ENCODE measurements around the gene SUMF2. TPM values are rescaled to one million over a fixed set of nuclear protein-coding genes. Genes with fewer than 3 reads are reported as not detected.

The SUMF2 gene
- total and polyA plus RNA-seq, 2 of the 13 experiments (the other 11 are each of a cell fraction or from before 2014, with no cell fraction given) = 48.9 to 54.4 TPM

GRCh38 chr7:56051339-56052191 is 12.5 kb upstream of the SUMF2 start, which contains the start of the genes CCT6A and PSPH (continued):
- TF ChIP-seq HMGXB3 (CRISPR knock-in tag; IDR thresholded peaks at IDR 0.05; ENCODE audit: borderline replicate concordance) (no peak), ZNF556 (CRISPR knock-in tag; IDR thresholded peaks at IDR 0.05; ENCODE audit: borderline replicate concordance) (no peak; the same call in 1 of the 2 replicates), ZSCAN21 (CRISPR knock-in tag; IDR thresholded peaks at IDR 0.05; ENCODE audit: borderline replicate concordance) (peak; percentile 46; the same call in 1 of the 2 replicates), SRY (CRISPR knock-in tag; IDR thresholded peaks at IDR 0.05) (peak; percentile 74), ZMAT3 (CRISPR knock-in tag; conservative IDR thresholded peaks at IDR 0.05) (peak; percentile 81; the same call in 1 of the 2 replicates), ZFY (CRISPR knock-in tag; IDR thresholded peaks at IDR 0.05) (peak; percentile 88), EHMT2 (IDR thresholded peaks at IDR 0.05; ENCODE audit: borderline replicate concordance, low read depth, low read length) (no peak), HDAC1 (CRISPR knock-in tag; IDR thresholded peaks at IDR 0.05) (peak; percentile 86), NFYB (CRISPR knock-in tag; IDR thresholded peaks at IDR 0.05) (peak; percentile 98), KMT2A (CRISPR knock-in tag; IDR thresholded peaks at IDR 0.05) (peak; percentile 93), ZNF101 (CRISPR knock-in tag; IDR thresholded peaks at IDR 0.05; ENCODE audit: borderline replicate concordance, low read depth) (no peak), MTA1 (CRISPR knock-in tag; IDR thresholded peaks at IDR 0.05; ENCODE audit: borderline replicate concordance) (peak; percentile 18; the same call in 1 of the 2 replicates), ZNF10 (CRISPR knock-in tag; IDR thresholded peaks at IDR 0.05; ENCODE audit: borderline replicate concordance, low read depth) (no peak), SMC3 (IDR thresholded peaks at IDR 0.05; ENCODE audit: low read length) (no peak), ZNF749 (CRISPR knock-in tag; IDR thresholded peaks at IDR 0.05; ENCODE audit: borderline replicate concordance) (peak; percentile 80; the same call in 1 of the 2 replicates), ZNF235 (CRISPR knock-in tag; IDR thresholded peaks at IDR 0.05; ENCODE audit: borderline replicate concordance) (peak; percentile 55; the same call in 1 of the 2 replicates), ZNF691 (CRISPR knock-in tag; IDR thresholded peaks at IDR 0.05; ENCODE audit: borderline replicate concordance, low read depth) (no peak; the same call in 1 of the 2 replicates), ZBTB49 (CRISPR knock-in tag; IDR thresholded peaks at IDR 0.05; ENCODE audit: borderline replicate concordance) (peak; percentile 46; the same call in 1 of the 2 replicates), ZIK1 (CRISPR knock-in tag; IDR thresholded peaks at IDR 0.05; ENCODE audit: borderline replicate concordance, low read depth) (peak; percentile 83), MTF2 (CRISPR knock-in tag; IDR thresholded peaks at IDR 0.05; ENCODE audit: borderline replicate concordance) (no peak), PHF21A (CRISPR knock-in tag; IDR thresholded peaks at IDR 0.05) (peak; percentile 83), NFIC (IDR thresholded peaks at IDR 0.05; ENCODE audit: low read length) (no peak)

Data from HepG2 (cell line).